Effector CD8-positive, alpha-beta T cell (primary cell): ENCODE data around the gene KREMEN2.

Experiments
- DNase-seq: peaks from one replicate; lab custom pipeline; 2025; lab: John Stamatoyannopoulos, UW

The KREMEN2 gene

GRCh38 chr16:3004781-3005284, 40.8 kb downstream of the KREMEN2 start:
- no peak for DNase-seq

- DNase-seq = no peak
These were observed 43.2 kb downstream of the KREMEN2 start for GRCh38 chr16:3007059-3007956.

GRCh38 chr16:3007957-3008689, 44.0 kb downstream of the KREMEN2 start:
- no peak for DNase-seq

GRCh38 chr16:3008690-3009037, 44.6 kb downstream of the KREMEN2 start:
- no peak for DNase-seq

GRCh38 chr16:3009568-3010390, 45.7 kb downstream of the KREMEN2 start:
- DNase-seq = no peak

- DNase-seq = no peak
These were observed 46.4 kb downstream of the KREMEN2 start for GRCh38 chr16:3010510-3010909.

GRCh38 chr16:3012246-3012645, 48.2 kb downstream of the KREMEN2 start:
- no peak for DNase-seq

- DNase-seq = no peak
These were observed 48.8 kb downstream of the KREMEN2 start, which contains the start of gene CLDN9 for GRCh38 chr16:3012828-3013420. Gene CLDN9 (plus strand): TSS chr16:3012923. CDS start chr16:3013363, 440 bp downstream.

GRCh38 chr16:3013491-3013951, 49.4 kb downstream of the KREMEN2 start:
- no peak for DNase-seq

- DNase-seq = no peak
These were observed 50.1 kb downstream of the KREMEN2 start for GRCh38 chr16:3013998-3014690.

- DNase-seq = no peak
These were observed 50.9 kb downstream of the KREMEN2 start for GRCh38 chr16:3014971-3015370.

GRCh38 chr16:3015865-3016521, 51.9 kb downstream of the KREMEN2 start:
- no peak for DNase-seq

- DNase-seq = no peak
These were observed 53.3 kb downstream of the KREMEN2 start for GRCh38 chr16:3017344-3017743.
